Adrenal gland (tissue), 5 donors: ENCODE data around the gene BTG1.

Experiments
- CTCF ChIP-seq, 6 experiments: fragments of 450-650 bp in 4 of 6; fragments of 200-600 bp in 2 of 6; sonication (generic) in 1 of 6; IDR thresholded peaks; 1 replicate in 5 of 6; 2 replicates in 1 of 6; pipeline versions ENCODE4 v1.5.1 to v1.8.0; 2016 to 2021; ENCODE audit warnings: antibody characterized with exemption in 6 of 6, mild to moderate bottlenecking in 2 of 6, moderate library complexity in 1 of 6
- POLR2A ChIP-seq, 2 donors: fragments of 450-650 bp; IDR thresholded peaks; one replicate each; pipeline ENCODE4 v1.6.1; 2017; ENCODE audit warnings: antibody characterized with exemption in 2 of 2, mild to moderate bottlenecking in 2 of 2, moderate library complexity in 1 of 2
- donor health status: DM: no; HTN: no; CAD: no.

DNA sequence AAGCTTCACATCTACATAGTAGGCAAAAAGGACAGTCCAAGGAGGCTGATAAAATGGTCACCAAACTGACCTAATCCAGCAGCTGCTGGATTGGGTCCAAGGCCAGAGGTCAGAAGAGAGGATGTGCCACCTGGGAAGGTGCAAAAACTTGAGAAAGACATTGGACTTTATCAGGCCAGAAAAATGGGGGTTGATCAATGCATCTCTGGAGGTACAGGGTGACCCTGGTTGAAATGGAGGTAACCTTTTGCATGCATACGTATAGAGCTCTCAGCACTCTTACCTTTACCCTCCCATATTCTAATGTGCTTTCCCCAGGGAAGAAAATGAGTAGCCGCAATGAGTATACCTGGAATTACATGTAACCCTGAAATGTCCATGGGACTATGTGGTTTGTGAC lies 16.0 kb downstream of the BTG1 start:
- TF ChIP-seq CTCF (IDR thresholded peaks at IDR 0.05), result no peak
- TF ChIP-seq POLR2A (IDR thresholded peaks at IDR 0.05), result no peak
